Body of pancreas (tissue), 4 donors: ENCODE results near the gene P3H3.
"Not testable (repeated sequence)": the region's sequence is repeated elsewhere in the genome, so short reads cannot be mapped to it uniquely, and the experiment has no call there.

Experiments used
- CTCF ChIP-seq, 7 experiments: fragments of 450-650 bp in 4 of 7; fragments of 200-600 bp in 3 of 7; sonication (generic) in 3 of 7; IDR thresholded peaks; one replicate each; pipeline ENCODE4 v1.5.1; 2016 to 2019; ENCODE audit warnings: antibody characterized with exemption in 7 of 7
- POLR2A ChIP-seq, 3 donors: fragments of 450-650 bp; IDR thresholded peaks; one replicate each; pipeline ENCODE4 v1.6.1; 2016; ENCODE audit warnings: antibody characterized with exemption in 3 of 3, mild to moderate bottlenecking in 2 of 3

DNA sequence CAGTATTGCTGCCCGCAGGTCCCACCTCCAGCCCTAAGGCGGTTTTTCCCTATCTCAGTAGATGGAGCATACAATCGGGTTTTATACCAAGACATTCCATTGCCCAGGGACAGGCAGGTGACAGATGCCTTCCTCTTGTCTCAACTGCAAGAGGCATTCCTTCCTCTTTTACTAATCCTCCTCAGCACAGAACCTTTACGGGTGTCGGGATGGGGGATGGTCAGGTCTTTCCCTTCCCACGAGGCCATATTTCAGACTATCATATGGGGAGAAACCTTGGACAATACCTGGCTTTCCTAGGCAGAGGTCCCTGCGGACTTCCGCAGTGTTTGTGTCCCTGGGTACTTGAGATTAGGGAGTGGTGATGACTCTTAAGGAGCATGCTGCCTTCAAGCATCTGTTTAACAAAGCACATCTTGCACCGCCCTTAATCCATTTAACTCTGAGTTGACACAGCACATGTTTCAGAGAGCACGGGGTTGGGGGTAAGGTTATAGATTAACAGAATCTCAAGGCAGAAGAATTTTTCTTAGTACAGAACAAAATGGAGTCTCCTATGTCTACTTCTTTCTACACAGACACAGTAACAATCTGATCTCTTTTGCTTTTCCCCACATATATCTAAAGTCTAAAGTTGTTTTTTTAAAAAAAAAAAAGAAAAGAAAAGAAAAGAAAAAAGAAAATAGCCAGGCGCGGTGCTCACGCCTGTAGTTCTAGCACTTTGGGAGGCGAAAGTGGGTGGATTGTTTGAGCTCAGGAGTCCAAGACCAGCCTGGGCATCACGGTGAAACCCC is 58.2 kb downstream of the P3H3 start:
- not testable (repeated sequence) for TF ChIP-seq CTCF, POLR2A (IDR thresholded peaks at IDR 0.05)
